Lower lobe of right lung (tissue), 2 donors: Measurements from ENCODE around the gene LRRC8C. TPM values are rescaled to one million over a fixed set of nuclear protein-coding genes. Genes with fewer than 3 reads are reported as not detected.
A peak's percentile ranks its signal among the peaks of the same experiment; 100 is the strongest.

Experiments
- ATAC-seq, 2 donors: fragments of 200-7000 bp; cut with Tn5 transposase; one replicate each; pipeline ENCODE4 v1.9.1; 2020 to 2022; ENCODE audit warnings: mild to moderate bottlenecking in 2 of 2, moderate library complexity in 2 of 2
- DNase-seq: peaks from one replicate; pipeline ENCODE4 v3.0.0-alpha.2; 2020
- H3K27ac ChIP-seq: fragments of 200-600 bp; one replicate; pipeline ENCODE4 v1.8.0; 2022
- H3K27me3 ChIP-seq: fragments of 200-600 bp; one replicate; pipeline ENCODE4 v1.8.0; 2022; ENCODE audit warnings: low read depth
- H3K36me3 ChIP-seq: fragments of 200-600 bp; one replicate; pipeline ENCODE4 v1.8.0; 2022; ENCODE audit warnings: mild to moderate bottlenecking
- H3K4me1 ChIP-seq: fragments of 200-600 bp; one replicate; pipeline ENCODE4 v1.8.0; 2022
- H3K4me3 ChIP-seq: fragments of 200-600 bp; one replicate; pipeline ENCODE4 v1.8.0; 2022; ENCODE audit warnings: mild to moderate bottlenecking
- H3K9me3 ChIP-seq: fragments of 200-600 bp; one replicate; pipeline ENCODE4 v1.8.0; 2022
- intact Hi-C: fragments of 100-400 bp; cut with DNase I; formaldehyde crosslinking; loops from one replicate; pipeline ENCODE4 v1.11.0; 2022
- total RNA-seq: library from RNA; stranded (reverse); fragmentation: NEBNext Ultra II Directional; extraction: Animal tissue kit (Norgen Biotek cat#: 25700); gene quantifications from one replicate; pipeline ENCODE4 v1.2.1, GENCODE V29; 2021
- TF ChIP-seq, protein P1 (sequence below): fragments of 200-600 bp; IDR thresholded peaks from one replicate; pipeline ENCODE4 v1.8.0; 2022; ENCODE audit warnings: antibody characterized with exemption, mild to moderate bottlenecking
- donor health status: DM: no; HTN: yes; CAD: no; lungs with severe emphysema.

Gene LRRC8C
- total RNA-seq, 1 donor from 2014 or later: 13.0 TPM

DNA sequence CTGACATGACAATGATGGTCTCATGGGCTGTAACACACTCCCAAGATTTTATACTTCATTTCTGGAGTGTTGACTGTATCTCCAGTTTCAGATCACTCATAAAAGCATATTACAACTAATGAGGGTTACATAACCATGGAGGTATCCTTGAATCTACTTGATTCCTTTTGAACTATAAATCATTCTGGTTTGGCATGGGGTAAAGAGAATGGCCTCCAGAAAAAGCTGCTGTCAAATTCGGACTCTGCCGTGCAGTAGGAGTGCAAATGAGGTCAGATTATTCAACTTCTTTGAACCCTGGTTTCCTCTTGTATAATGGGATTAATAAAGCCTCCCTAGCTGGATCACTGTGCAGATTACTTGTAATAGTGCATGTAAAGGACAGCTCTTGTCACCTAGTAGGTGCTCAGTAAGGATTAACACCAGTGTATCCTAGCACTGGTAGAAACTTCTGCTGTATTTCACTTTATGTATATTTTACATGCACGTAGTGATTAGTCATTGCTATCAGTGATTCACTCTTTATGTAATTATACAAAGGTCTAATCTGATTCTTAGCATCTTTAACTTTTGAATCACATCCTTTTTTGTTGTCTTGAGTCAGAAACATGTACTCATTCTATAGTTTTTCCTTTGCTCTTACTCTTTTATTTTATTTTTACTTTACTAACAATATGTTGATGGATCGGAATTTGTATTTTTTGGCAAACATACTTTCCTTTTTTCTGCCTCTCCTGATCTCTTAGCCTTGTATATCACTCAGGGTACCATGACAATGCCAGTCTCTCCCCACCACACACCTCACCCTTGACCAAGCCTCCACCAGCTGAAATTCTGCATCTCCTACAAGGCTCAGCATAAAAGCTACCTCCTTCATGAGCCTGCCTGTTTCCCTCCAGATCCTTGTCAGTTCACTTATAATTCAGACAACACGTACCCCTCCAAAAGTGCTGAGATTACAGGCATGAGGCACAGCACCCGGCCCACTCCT lies 3.2 kb downstream of the LRRC8C start:
- ATAC-seq (no peak), DNase-seq (no peak)
- no peaks in the 10 kb centered on the region for H3K36me3 ChIP-seq
- H3K4me3 ChIP-seq: peak overlapping the region; percentile 14
- no peak overlapping the region for H3K27ac ChIP-seq
- TF ChIP-seq, protein P1, sequence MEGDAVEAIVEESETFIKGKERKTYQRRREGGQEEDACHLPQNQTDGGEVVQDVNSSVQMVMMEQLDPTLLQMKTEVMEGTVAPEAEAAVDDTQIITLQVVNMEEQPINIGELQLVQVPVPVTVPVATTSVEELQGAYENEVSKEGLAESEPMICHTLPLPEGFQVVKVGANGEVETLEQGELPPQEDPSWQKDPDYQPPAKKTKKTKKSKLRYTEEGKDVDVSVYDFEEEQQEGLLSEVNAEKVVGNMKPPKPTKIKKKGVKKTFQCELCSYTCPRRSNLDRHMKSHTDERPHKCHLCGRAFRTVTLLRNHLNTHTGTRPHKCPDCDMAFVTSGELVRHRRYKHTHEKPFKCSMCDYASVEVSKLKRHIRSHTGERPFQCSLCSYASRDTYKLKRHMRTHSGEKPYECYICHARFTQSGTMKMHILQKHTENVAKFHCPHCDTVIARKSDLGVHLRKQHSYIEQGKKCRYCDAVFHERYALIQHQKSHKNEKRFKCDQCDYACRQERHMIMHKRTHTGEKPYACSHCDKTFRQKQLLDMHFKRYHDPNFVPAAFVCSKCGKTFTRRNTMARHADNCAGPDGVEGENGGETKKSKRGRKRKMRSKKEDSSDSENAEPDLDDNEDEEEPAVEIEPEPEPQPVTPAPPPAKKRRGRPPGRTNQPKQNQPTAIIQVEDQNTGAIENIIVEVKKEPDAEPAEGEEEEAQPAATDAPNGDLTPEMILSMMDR: no peak
- no peaks in the 10 kb centered on the region for H3K27me3 ChIP-seq
- H3K4me1 ChIP-seq: peaks cover 46% of the 10 kb centered on the region
- no peaks in the 10 kb centered on the region for H3K9me3 ChIP-seq
- intact Hi-C loops: no loop called here

- H3K27me3 ChIP-seq: no peaks in the 10 kb centered on the region
- no peak overlapping the region for H3K27ac ChIP-seq
- DNase-seq: no peak
- intact Hi-C loops: no loop called here
- TF ChIP-seq, protein P1: no peak
- H3K4me1 ChIP-seq: peaks cover 35% of the 10 kb centered on the region
- H3K9me3 ChIP-seq: no peaks in the 10 kb centered on the region
- no peak for ATAC-seq
- no peaks in the 10 kb centered on the region for H3K36me3 ChIP-seq
- no peak overlapping the region for H3K4me3 ChIP-seq
Observed at GRCh38 chr1:89637496-89637895, 4.6 kb downstream of the LRRC8C start.

- intact Hi-C loops: no loop called here
- DNase-seq (no peak), ATAC-seq (no peak)
- H3K9me3 ChIP-seq: no peaks in the 10 kb centered on the region
- peaks cover 17% of the 10 kb centered on the region for H3K4me1 ChIP-seq
- no peak overlapping the region for H3K27ac ChIP-seq
- no peak overlapping the region for H3K4me3 ChIP-seq
- no peaks in the 10 kb centered on the region for H3K27me3 ChIP-seq
- no peaks in the 10 kb centered on the region for H3K36me3 ChIP-seq
- TF ChIP-seq, protein P1: no peak
Observed at GRCh38 chr1:89640440-89640839, 7.5 kb downstream of the LRRC8C start.

DNA sequence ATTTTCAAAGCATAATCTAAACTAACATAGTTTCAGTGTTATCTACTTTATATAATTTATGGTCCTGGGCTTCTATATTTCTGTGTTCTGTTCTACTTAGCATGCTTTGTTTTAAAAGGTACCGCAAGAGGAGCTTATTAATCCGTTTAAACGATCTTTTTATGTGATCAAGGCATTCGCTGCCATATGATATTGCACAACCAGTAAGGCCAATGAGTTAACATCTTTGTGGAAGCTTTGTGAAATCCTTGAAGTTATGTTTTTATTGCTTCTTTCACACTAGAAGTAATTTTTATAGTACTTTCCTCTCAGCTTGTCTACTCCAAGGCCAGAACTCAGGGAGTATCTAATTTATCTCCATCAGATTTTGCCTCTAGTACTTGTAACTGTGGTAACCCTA lies 8.9 kb downstream of the LRRC8C start:
- H3K36me3 ChIP-seq: no peaks in the 10 kb centered on the region
- ATAC-seq (no peak), DNase-seq (no peak)
- H3K9me3 ChIP-seq: no peaks in the 10 kb centered on the region
- no peak overlapping the region for H3K27ac ChIP-seq
- intact Hi-C loops: no loop called here
- H3K4me3 ChIP-seq: no peak overlapping the region
- TF ChIP-seq, protein P1: no peak
- no peaks in the 10 kb centered on the region for H3K27me3 ChIP-seq
- peaks cover 6% of the 10 kb centered on the region for H3K4me1 ChIP-seq

DNA sequence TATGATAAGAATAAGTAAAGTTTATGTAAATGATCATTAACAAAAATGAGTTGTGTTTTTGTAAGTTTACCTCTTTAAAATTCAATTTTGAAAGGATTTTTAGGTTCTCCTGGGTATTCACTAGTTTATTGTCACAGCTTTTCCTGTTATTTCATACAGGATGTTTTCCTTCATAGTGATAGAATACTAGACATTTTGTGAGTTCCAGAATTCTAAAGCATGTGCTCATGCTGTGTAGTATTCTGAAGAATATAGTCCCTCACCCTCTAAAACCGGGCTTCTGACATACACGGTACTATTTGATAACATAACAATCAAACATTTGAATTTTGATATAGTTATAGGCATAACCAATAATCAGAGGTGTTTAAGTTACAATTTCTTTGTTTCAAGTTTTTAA lies 10.7 kb downstream of the LRRC8C start:
- Histone ChIP-seq H3K4me3 (no peak overlapping the region), H3K27me3 (no peaks in the 10 kb centered on the region), H3K36me3 (no peaks in the 10 kb centered on the region), H3K9me3 (no peaks in the 10 kb centered on the region), H3K4me1 (peaks cover 3% of the 10 kb centered on the region), H3K27ac (no peak overlapping the region)
- DNase-seq (no peak), ATAC-seq (no peak)
- TF ChIP-seq, protein P1: no peak
- intact Hi-C loops: no loop called here
